Stimulated activated CD4-positive, alpha-beta T cell treated with anti-CD3 and anti-CD28 coated beads, Interleukin-2, amount 100 ng/mL, for 48 hours (primary cell): ENCODE results near the gene MEF2C.
"Not testable (repeated sequence)": the region's sequence is repeated elsewhere in the genome, so short reads cannot be mapped to it uniquely, and the experiment has no call there.

Experiments
- DNase-seq, 2 donors: peaks; one replicate each; pipeline ENCODE4 v3.0.0-alpha.2; 2020

The MEF2C gene

DNA sequence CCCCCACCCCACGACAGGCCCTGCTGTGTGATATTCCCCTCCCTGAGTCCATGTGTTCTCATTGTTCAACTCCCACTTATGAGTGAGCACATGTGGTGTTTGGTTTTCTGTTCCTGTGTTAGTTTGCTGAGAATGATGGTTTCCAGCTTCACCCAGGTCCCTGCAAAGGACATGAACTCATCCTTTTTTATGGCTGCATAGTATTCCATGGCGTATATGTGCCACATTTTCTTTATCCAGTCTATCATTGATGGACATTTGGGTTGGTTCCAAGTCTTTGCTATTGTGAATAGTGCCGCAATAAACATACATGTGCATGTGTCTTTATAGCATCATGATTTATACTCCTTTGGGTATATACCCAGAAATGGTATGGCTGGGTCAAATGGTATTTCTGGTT lies 89.2 kb downstream of the MEF2C start:
- not testable (repeated sequence) for DNase-seq

GRCh38 chr5:88792144-88792840 lies 90.7 kb downstream of the MEF2C start:
- DNase-seq: no peak

GRCh38 chr5:88787856-88788255 lies 95.1 kb downstream of the MEF2C start:
- no peak for DNase-seq

- no peak for DNase-seq
Measured at GRCh38 chr5:88786789-88787188, 96.2 kb downstream of the MEF2C start.

DNA sequence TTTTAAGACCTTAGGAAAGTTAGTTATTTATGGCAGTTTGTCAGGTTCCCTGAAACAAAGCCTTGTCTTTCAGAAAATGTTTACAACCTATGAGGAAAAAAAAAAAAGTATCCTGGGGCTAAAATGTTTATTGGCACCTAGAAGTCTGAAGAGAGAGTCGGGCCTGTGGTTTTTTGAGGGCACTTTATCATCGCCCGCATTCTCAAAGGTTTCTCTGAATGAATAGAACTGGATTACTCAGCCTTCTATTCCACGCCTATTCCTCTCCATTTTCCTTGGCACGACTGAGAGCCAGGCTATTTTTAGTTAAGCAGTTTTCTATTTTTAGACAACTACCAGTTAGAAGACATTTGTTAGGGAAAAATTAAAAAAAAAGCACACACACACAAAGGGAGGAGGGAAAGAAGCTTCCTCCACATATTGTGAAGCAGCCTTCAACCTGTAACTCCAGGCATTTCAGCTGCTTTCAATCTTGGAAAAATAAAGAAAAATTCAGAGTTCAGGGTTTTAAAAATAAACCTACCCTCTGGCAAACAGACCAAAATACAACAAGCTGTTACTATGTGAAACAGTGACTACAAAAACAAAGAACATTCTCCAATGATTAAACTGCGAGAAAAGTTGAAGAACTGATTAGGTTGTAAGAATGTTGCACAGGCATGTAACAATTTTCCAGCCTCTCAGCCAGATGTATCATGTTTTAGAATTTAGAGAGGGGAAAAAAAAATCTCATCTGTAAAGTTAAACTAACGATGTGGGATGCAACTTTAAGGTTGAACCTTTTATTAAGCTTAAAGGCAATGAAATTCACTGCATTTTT lies 97.0 kb downstream of the MEF2C start:
- DNase-seq: no peak

DNA sequence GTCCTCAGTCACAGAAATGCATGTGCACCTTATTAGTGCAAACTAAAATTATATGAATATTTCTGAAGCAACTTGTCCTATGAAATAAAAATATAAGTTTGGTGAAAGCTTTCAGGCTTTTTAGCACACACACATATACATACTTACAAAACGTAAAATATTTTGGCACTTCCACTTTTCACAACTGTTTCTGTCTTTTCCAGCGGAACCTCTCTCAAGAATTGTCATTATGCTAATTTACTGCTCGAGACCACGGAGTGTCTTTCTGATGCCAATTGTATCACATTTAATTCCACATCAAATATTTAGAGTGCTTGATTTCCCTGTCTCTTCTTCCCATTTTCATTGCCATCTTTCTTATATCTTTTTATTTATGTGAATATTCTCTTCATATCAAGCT lies 100.4 kb downstream of the MEF2C start:
- no peak for DNase-seq

- no peak for DNase-seq
Measured at GRCh38 chr5:88780736-88781135, 102.2 kb downstream of the MEF2C start.

DNA sequence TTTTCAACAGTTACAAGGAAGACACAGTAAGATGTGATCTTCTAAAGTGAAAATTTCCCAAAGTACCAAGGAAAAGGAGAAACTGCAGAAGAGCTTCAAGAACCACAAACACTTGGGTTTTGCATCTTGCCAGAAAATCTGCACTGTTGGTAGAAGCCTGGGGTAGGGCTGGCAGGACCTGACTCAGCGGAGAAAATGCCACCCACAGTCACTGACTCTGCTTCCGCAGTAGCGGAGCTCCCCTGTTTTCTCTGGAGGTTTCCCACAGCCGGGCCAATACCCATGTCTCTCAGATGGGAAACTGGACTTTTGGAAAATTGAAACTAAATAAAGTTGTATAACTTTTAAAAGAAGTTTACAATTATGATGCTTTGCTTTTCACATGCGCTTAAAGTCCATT lies 104.2 kb downstream of the MEF2C start:
- DNase-seq: no peak

DNA sequence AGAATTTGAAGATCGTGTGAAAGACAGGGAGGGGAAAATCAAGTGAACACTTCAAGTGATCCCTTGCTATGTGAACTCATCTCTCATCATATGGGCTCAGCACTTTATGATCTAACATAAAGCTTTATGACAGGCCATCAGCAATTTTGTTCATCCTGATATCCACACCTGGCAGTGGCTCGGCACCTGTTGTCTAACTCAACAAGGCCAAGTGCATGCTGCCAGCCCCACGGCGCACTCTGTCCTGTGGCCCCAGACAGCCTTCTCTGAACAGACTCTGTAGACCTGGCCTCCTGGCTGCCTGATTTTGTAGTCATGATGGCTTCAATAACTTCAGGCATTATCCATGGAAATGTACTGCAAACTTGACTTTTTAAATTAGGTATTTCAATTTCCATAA lies 106.3 kb downstream of the MEF2C start:
- DNase-seq: no peak

DNA sequence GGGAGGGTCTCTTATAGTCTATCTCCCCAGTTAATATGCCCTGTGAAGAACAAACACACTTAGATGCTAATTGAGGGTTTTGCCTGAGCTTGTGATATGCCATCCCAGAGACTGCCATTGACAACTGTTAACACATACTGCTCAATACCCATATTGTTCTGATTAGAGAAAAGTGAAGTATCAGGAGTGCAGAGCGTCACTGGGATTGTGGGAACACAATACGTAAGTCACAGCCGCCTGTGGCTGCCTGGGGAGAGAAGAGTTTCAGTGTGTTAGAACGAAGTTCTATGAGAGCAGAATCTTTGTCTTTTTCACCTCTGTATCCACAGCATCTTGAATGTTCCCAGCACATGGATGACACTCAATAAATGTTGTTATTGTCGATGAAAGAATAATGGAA lies 110.2 kb downstream of the MEF2C start:
- DNase-seq: no peak

DNA sequence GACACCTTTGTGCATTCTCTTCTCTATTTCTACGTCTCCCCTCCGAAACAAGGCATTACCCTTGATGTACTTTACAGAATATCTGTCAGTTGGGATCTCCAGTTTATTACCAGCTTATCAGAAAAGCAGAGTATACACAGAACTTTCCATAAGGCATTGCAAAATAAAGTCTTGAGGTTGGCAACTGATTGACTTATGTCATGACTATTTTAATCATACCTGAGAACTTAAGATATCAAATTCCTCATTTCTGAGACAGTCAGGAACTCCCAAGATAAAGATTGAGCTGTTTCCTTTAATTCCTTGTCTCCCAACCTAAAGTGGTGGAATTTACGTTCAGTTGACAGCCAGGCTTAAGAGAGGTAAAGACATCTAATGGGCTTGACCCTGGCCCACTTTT lies 110.9 kb downstream of the MEF2C start:
- DNase-seq: no peak

GRCh38 chr5:88770276-88771257 lies 112.4 kb downstream of the MEF2C start:
- no peak for DNase-seq

- DNase-seq: no peak
Measured at GRCh38 chr5:88769165-88769564, 113.8 kb downstream of the MEF2C start.

DNA sequence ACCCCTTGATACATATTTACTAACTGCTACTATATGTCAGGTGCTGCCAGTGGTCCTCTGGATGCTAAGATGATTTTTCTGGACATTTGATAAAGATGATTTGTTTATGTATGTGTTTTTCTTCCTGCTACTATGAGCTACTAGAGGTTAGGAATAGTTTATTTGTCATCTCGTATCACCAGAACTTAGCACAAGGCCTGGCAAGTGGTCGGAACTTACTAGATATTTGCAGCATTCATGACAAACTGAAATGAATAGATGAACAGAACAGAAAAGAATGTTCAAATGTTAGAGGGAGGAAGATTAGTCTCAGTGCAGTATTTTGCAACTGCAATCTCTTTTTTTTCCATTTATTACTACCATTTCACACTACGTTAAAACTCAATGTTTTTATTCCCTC lies 114.6 kb downstream of the MEF2C start:
- DNase-seq: no peak

GRCh38 chr5:88765798-88766197 lies 117.2 kb downstream of the MEF2C start:
- DNase-seq: no peak

DNA sequence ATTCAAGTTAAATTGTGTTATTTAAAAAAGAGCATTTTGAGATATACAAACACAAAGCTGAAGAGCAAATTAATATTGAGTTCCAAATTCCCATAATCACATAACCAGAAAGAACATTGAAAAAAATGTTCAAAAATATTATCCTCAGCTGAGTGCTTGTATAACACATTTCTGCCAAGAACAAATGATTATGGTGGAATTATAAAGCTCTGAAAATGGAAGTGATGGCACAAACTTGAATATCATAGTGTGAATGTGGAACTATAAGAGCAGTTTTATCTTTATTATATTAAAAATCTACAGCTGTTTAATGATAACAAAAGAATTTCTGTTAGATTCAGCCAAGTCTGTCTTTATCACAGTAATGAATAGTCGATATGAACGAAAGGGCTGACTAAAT lies 117.8 kb downstream of the MEF2C start:
- DNase-seq: no peak

- no peak for DNase-seq
Measured at GRCh38 chr5:88761939-88762338, 121.0 kb downstream of the MEF2C start.

- no peak for DNase-seq
Measured at GRCh38 chr5:88761269-88761850, 121.6 kb downstream of the MEF2C start.

- no peak for DNase-seq
Measured at GRCh38 chr5:88760527-88760926, 122.5 kb downstream of the MEF2C start.

GRCh38 chr5:88758591-88758990 lies 124.4 kb downstream of the MEF2C start:
- no peak for DNase-seq

DNA sequence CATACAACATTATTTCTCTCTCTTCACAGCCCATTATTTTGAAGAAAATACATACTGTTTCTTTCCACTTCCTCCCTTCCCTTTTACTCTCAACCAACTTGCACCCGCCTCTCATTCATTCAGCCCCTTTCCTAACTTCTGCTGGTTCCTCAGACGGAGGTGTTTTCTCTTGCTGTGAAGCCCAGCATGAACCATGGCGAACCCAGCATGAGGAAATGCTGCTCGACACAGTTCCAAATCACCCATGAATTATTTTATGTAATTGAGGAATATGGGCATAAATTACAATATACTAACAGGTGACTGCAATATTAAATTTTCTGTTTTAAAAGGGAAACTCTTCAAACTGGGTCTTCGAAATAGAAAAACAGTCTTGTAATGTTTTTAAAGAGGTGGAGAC lies 124.8 kb downstream of the MEF2C start:
- no peak for DNase-seq

DNA sequence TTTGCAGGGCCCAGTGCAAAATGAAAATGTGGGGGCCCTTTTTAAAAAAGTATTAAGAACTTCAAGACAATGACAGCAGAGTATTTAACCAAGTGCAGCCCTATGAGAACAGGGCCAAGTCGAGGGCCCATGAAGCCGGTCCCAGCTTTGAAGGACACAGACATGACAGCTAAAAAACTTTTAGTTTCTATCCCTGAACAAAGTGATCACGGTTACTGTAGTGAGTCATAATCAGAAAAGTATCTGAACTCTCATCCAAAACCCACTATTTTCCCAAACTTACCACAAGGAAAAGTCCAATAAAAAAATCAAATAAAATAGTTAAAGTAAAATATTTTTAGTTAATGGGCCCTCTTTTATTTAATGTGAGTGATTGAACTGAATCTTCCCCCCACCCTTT lies 126.0 kb downstream of the MEF2C start:
- DNase-seq: no peak

- no peak for DNase-seq
Measured at GRCh38 chr5:88748666-88749065, 134.3 kb downstream of the MEF2C start.
